ENCODE measurements around the gene PAGR1. TPM values are rescaled to one million over a fixed set of nuclear protein-coding genes. Genes with fewer than 3 reads are reported as not detected.
"Not testable (repeated sequence)": the region's sequence is repeated elsewhere in the genome, so short reads cannot be mapped to it uniquely, and the experiment has no call there.

PAGR1 gene
- total RNA-seq, 1 experiment from 2014 or later, result 60.1 TPM

GRCh38 chr16:29868396-29869009 is 52.6 kb downstream of the PAGR1 start (continued):
- TF ChIP-seq ZMAT4 (CRISPR knock-in tag; IDR thresholded peaks at IDR 0.05) (no peak), NFATC4 (CRISPR knock-in tag; IDR thresholded peaks at IDR 0.05) (no peak), NFYB (CRISPR knock-in tag; conservative IDR thresholded peaks at IDR 0.05; ENCODE audit: low read depth) (no peak), FOXK1 (CRISPR knock-in tag; IDR thresholded peaks at IDR 0.05) (no peak)

GRCh38 chr16:29869067-29869466 is 53.1 kb downstream of the PAGR1 start:
- H3K27me3 Mint-ChIP-seq (ENCODE audit: low read depth); H3K27ac Mint-ChIP-seq; H3K4me3 Mint-ChIP-seq; H3K36me3 Mint-ChIP-seq; DNase-seq (ENCODE audit: low spot score); ATAC-seq; H3K4me1 Mint-ChIP-seq; H3K9me3 Mint-ChIP-seq: not testable (repeated sequence)
- CTCF ChIA-PET, result interaction anchor here (0.8 to 1.5 kb wide), 2 partner anchors 21 to 168 kb away, joined by 5 to 8 read pairs; no protein-coding TSS in a partner anchor
- POLR2A ChIA-PET, result interaction anchor here (1.4 kb wide), 1 partner anchor 8 kb away, joined by 3 read pairs; no protein-coding TSS in a partner anchor

Other genes starting within 250 kb of the PAGR1 start
- 2.3 to 2.4 TPM (median 2.3 TPM) in 3 replicates for gene SPN, start 152.9 kb upstream of the PAGR1 start, total RNA-seq (2021)
- gene QPRT, start 137.0 kb upstream of the PAGR1 start, total RNA-seq (2021), result 138 to 187 TPM (median 182 TPM) in 3 replicates
- 0.09 to 0.14 TPM (median 0.11 TPM) in 3 replicates for gene C16orf54, start 70.2 kb upstream of the PAGR1 start, total RNA-seq (2021)
- not detected in 3 replicates for gene ZG16, start 37.9 kb upstream of the PAGR1 start, total RNA-seq (2021)
- 165 to 182 TPM (median 175 TPM) in 3 replicates for gene KIF22, start 25.4 kb upstream of the PAGR1 start, total RNA-seq (2021)
- gene MAZ, start 9.6 kb upstream of the PAGR1 start, total RNA-seq (2021), result 392 to 405 TPM (median 395 TPM) in 3 replicates
- 20.5 to 25.3 TPM (median 23.6 TPM) in 3 replicates for gene PRRT2, start 4.0 kb upstream of the PAGR1 start, total RNA-seq (2021)
- 8.9 to 10.8 TPM (median 10.0 TPM) in 3 replicates for gene MVP, start 4.3 kb downstream of the PAGR1 start, total RNA-seq (2021)
- gene CDIPT, start 47.1 kb downstream of the PAGR1 start, total RNA-seq (2021), result 70.7 to 71.7 TPM (median 70.9 TPM) in 3 replicates
- gene SEZ6L2, start 83.4 kb downstream of the PAGR1 start, total RNA-seq (2021), result 58.2 to 68.5 TPM (median 64.2 TPM) in 3 replicates
- 17.6 to 26.9 TPM (median 20.2 TPM) in 3 replicates for gene ASPHD1, start 84.3 kb downstream of the PAGR1 start, total RNA-seq (2021)
- gene KCTD13, start 110.1 kb downstream of the PAGR1 start, total RNA-seq (2021), result 18.5 to 20.9 TPM (median 19.4 TPM) in 3 replicates
- gene TMEM219, start 145.9 kb downstream of the PAGR1 start, total RNA-seq (2021), result 69.6 to 87.6 TPM (median 78.0 TPM) in 3 replicates
- gene TAOK2, start 157.7 kb downstream of the PAGR1 start, total RNA-seq (2021), result 38.3 to 42.4 TPM (median 39.2 TPM) in 3 replicates
- 18.9 to 21.2 TPM (median 21.1 TPM) in 3 replicates for gene HIRIP3, start 179.5 kb downstream of the PAGR1 start, total RNA-seq (2021)
- gene INO80E, start 180.1 kb downstream of the PAGR1 start, total RNA-seq (2021), result 87.6 to 101 TPM (median 92.4 TPM) in 3 replicates
- gene DOC2A, start 194.9 kb downstream of the PAGR1 start, total RNA-seq (2021), result 10.8 to 16.6 TPM (median 16.4 TPM) in 3 replicates
- gene C16orf92, start 207.0 kb downstream of the PAGR1 start, total RNA-seq (2021), result not detected in 3 replicates
- 28.1 to 30.3 TPM (median 30.2 TPM) in 3 replicates for gene TLCD3B, start 215.1 kb downstream of the PAGR1 start, total RNA-seq (2021)
- gene ALDOA, start 249.6 kb downstream of the PAGR1 start, total RNA-seq (2021), result 1,537 to 1,958 TPM (median 1,913 TPM) in 3 replicates